H1 (cell line): ENCODE results near the gene CUL1. TPM values are rescaled to one million over a fixed set of nuclear protein-coding genes. Genes with fewer than 3 reads are reported as not detected.

ENCODE experiments used
- ASH2L ChIP-seq: fragments of 200-600, 300-600 bp; sonication (generic); IDR thresholded peaks from one replicate; pipeline ENCODE4 v1.7.1; 2017; ENCODE audit warnings: low read length
- CBX5 ChIP-seq: fragments of 300-800, 300-1000 bp; sonication (generic); IDR thresholded peaks from 2 replicates; pipeline ENCODE4 v1.7.1; 2016; ENCODE audit warnings: antibody characterized with exemption, low read length, low read depth
- CHD7 ChIP-seq: fragments of 300-600 bp; sonication (generic); IDR thresholded peaks from 2 replicates; pipeline ENCODE4 v1.7.1; 2012; ENCODE audit warnings: low read length, moderate library complexity, mild to moderate bottlenecking, inconsistent platforms; ENCODE audit not compliant: insufficient replicate concordance
- JUND ChIP-seq: IDR thresholded peaks from 2 replicates; pipeline ENCODE4 v1.6.1; 2011; ENCODE audit warnings: mild to moderate bottlenecking, improper control_type of control experiment, low read length
- KDM4A ChIP-seq: IDR thresholded peaks from one replicate; pipeline ENCODE4 v1.7.1; 2012; ENCODE audit warnings: low read depth, mild to moderate bottlenecking, moderate library complexity, low read length, inconsistent platforms; ENCODE audit not compliant: severe bottlenecking
- RBBP5 ChIP-seq: IDR thresholded peaks from 2 replicates; pipeline ENCODE4 v1.7.1; 2012; ENCODE audit warnings: low read depth, mild to moderate bottlenecking, inconsistent platforms, low read length, moderate library complexity, borderline replicate concordance
- SIX5 ChIP-seq: IDR thresholded peaks from 2 replicates; pipeline ENCODE4 v1.6.1; 2011; ENCODE audit warnings: mild to moderate bottlenecking, low read depth, low read length
- SUZ12 ChIP-seq: fragments of 200-600 bp; sonication (generic); IDR thresholded peaks from 2 replicates; pipeline ENCODE4 v1.6.1; 2012; ENCODE audit warnings: mild to moderate bottlenecking, inconsistent platforms, low read length, moderate library complexity, mixed read lengths
- TBP ChIP-seq: IDR thresholded peaks from 2 replicates; pipeline ENCODE4 v1.6.1; 2011; ENCODE audit warnings: low read depth, low read length, improper control_type of control experiment
- polyA plus RNA-seq, 7 experiments: library from polyadenylated mRNA; depleted of rRNA in 3 of 7; stranded (reverse) in 5 of 7; unstranded in 2 of 7; fragments of >200 nt in 5 of 7; fragments of 200-250 nt in 2 of 7; gene quantifications; 1 replicate in 5 of 7; 2 replicates in 1 of 7; 4 replicates in 1 of 7; pipeline versions ENCODE4 v1.2.1 to v1.2.3, GENCODE V29; 2011 to 2013; ENCODE audit warnings: missing spikeins in 2 of 7, mixed read lengths in 2 of 7
- total RNA-seq: library from RNA; stranded (reverse); fragmentation: NEBNext Ultra II Directional; extraction: Animal tissue kit (Norgen Biotek cat#: 25700); gene quantifications from 2 replicates; pipeline ENCODE4 v1.2.1, GENCODE V29; 2021
- TF ChIP-seq, protein P1 (sequence below): IDR thresholded peaks from 2 replicates; pipeline ENCODE4 v1.6.1; 2012; ENCODE audit warnings: inconsistent platforms

The CUL1 gene
- total and polyA plus RNA-seq, 2 of the 8 experiments (the other 6 are each of a cell fraction or from before 2014, with no cell fraction given), result 33.0 to 77.3 TPM

DNA sequence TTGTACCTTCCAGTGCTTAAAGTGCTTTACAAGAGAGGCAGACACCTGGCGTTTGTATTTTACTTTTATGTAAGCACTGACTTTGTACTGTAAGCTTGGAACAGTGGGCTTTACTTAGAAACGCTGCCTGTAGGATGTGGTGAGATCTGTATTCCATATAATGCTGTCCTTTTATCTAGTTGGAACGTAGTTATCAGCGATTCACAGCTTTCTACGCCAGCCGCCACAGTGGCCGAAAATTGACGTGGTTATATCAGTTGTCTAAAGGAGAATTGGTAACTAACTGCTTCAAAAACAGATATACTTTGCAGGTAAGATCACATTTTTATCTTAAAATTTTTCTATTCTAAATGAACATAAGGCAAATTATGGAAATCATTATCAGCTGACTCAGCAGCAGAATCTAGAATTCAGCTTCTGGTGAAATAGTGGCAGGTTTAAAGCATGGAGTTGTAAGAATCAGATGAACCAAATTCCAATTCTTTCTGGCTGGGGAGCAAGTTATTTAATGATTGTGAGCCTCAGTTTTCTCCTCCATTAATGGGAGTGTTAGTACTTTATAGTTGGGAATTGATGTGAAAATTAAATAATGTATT lies 91.5 kb downstream of the CUL1 start (continued):
- TF ChIP-seq CHD7 (no peak), ASH2L (no peak), SIX5 (no peak), TBP (no peak), CBX5 (no peak), JUND (no peak), SUZ12 (no peak), RBBP5 (no peak), KDM4A (no peak)
- TF ChIP-seq, protein P1, sequence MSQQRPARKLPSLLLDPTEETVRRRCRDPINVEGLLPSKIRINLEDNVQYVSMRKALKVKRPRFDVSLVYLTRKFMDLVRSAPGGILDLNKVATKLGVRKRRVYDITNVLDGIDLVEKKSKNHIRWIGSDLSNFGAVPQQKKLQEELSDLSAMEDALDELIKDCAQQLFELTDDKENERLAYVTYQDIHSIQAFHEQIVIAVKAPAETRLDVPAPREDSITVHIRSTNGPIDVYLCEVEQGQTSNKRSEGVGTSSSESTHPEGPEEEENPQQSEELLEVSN, result no peak
